ENCODE results near the gene CDH22. TPM values are rescaled to one million over a fixed set of nuclear protein-coding genes. Genes with fewer than 3 reads are reported as not detected.

Gene CDH22
- total and polyA plus RNA-seq, 2 donors (not counting 1 experiment from before 2014, with no cell fraction given): not detected

DNA sequence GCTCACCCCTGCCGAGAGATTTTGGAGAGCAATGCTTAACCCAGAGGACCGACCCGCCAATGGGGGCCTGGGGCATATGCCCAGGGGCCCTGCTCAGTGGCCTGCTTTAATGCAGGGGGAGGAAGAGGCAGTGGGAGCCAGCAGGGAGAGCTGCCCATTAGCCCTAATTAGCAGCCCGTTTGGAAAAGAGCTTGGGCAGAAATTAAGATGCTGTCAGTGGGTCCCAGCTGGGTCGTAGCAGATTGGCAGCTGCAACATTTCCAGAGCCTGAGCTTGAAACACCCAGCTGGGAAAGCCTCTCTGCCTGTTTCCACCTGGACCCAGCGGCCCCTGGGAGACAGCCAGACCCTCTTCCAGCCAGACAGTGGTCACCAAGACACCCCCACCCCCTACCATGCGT, 150.7 kb downstream of the CDH22 start:
- TF ChIP-seq, protein P1, sequence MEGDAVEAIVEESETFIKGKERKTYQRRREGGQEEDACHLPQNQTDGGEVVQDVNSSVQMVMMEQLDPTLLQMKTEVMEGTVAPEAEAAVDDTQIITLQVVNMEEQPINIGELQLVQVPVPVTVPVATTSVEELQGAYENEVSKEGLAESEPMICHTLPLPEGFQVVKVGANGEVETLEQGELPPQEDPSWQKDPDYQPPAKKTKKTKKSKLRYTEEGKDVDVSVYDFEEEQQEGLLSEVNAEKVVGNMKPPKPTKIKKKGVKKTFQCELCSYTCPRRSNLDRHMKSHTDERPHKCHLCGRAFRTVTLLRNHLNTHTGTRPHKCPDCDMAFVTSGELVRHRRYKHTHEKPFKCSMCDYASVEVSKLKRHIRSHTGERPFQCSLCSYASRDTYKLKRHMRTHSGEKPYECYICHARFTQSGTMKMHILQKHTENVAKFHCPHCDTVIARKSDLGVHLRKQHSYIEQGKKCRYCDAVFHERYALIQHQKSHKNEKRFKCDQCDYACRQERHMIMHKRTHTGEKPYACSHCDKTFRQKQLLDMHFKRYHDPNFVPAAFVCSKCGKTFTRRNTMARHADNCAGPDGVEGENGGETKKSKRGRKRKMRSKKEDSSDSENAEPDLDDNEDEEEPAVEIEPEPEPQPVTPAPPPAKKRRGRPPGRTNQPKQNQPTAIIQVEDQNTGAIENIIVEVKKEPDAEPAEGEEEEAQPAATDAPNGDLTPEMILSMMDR (IDR thresholded peaks at IDR 0.05): no peak
- Histone ChIP-seq H3K9me3 (ENCODE audit: control extremely low read depth in 1 of 3, control insufficient read depth in 2 of 3, insufficient read depth in 1 of 3, low read length in 2 of 3) (no peaks in the 10 kb centered on the region), H3K4me1 (ENCODE audit: control insufficient read depth in 2 of 2, insufficient read depth in 2 of 2, low read length in 2 of 2) (no peaks in the 10 kb centered on the region), H3K79me2 (ENCODE audit: control insufficient read depth, insufficient read depth, low read length) (no peaks in the 10 kb centered on the region), H3K9ac (ENCODE audit: low read length) (no peak overlapping the region), H3K4me3 (ENCODE audit: control extremely low read depth in 1 of 5, extremely low read depth in 1 of 5, insufficient read depth in 1 of 5, low read depth in 2 of 5, low read length in 4 of 5) (no peak overlapping the region), H3K36me3 (replicated peaks in 1 of 2; ENCODE audit: control extremely low read depth in 1 of 2, control insufficient read depth in 1 of 2, extremely low read depth in 1 of 2, insufficient read depth in 2 of 2, low read length in 1 of 2) (no peaks in the 10 kb centered on the region), H3K4me2 (replicated peaks; ENCODE audit: low read depth, low read length, poor library complexity, severe bottlenecking) (no peak overlapping the region), H3K27me3 (replicated peaks in 1 of 4; ENCODE audit: control extremely low read depth in 1 of 4, control insufficient read depth in 3 of 4, insufficient read depth in 4 of 4, low read length in 3 of 4) (peaks cover 0 to 13% (median 0%) of the 10 kb centered on the region in 4 experiments), H2AFZ (ENCODE audit: insufficient read depth, low read depth, low read length, poor library complexity, severe bottlenecking) (no peak overlapping the region), H4K20me1 (ENCODE audit: control insufficient read depth, insufficient read depth, low read length, poor library complexity, severe bottlenecking) (no peaks in the 10 kb centered on the region), H3K27ac (ENCODE audit: low read length in 2 of 2) (no peak overlapping the region)
- intact Hi-C loops (cut with micrococcal nuclease): no loop called here
- POLR2A ChIA-PET: interaction anchor here (0.6 kb wide), 1 partner anchor 228 kb away, joined by 3 read pairs; no protein-coding TSS in a partner anchor
- Mint-ChIP-seq H3K9me3 (ENCODE audit: insufficient read depth) (no peaks in the 10 kb centered on the region), H3K4me1 (no peaks in the 10 kb centered on the region), H3K4me3 (no peak overlapping the region), H3K27ac (no peak overlapping the region), H3K27me3 (peaks cover 49% of the 10 kb centered on the region)
- no peak for DNase-seq
- CTCF ChIA-PET: interaction anchor here (1.0 to 1.5 kb wide), 4 partner anchors 10 to 18 kb away, joined by 3 to 4 read pairs (median 3); no protein-coding TSS in a partner anchor
- ATAC-seq (ENCODE audit: low read depth): no peak
- WGBS (ENCODE audit: insufficient coverage): 74% methylated on average over 7 of the region's 7 CpGs

DNA sequence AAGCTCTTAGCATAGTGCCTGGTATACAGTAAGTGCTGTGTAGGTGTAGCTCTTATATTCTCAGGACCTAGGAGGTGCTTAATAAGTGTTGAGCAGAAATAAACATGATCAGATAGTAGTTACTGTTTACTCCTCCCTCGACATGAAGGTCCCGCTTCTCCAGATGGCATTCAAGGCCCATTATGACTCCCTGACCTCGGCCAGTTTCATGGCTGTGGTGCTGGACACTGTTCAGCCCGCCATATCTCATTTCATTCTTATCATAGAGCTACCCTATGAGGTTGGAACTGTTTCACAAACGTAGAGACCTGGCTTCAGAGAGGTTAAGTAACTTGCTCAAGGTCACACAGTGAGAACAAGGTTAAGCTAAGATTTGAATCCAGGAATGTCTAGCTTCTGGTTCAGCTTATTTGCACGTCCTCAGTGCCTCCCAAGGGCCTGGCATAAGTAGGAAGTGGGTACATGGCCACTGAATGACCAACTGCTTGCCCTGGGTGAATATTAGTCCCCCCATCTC, 151.2 kb downstream of the CDH22 start:
- WGBS (ENCODE audit: insufficient coverage): 79% methylated on average over 2 of the region's 6 CpGs
- Mint-ChIP-seq H3K4me3 (no peak overlapping the region), H3K27ac (no peak overlapping the region), H3K27me3 (peaks cover 44% of the 10 kb centered on the region), H3K4me1 (no peaks in the 10 kb centered on the region), H3K9me3 (ENCODE audit: insufficient read depth) (no peaks in the 10 kb centered on the region)
- H3K4me3 ChIP-seq (ENCODE audit: control extremely low read depth in 1 of 5, extremely low read depth in 1 of 5, insufficient read depth in 1 of 5, low read depth in 2 of 5, low read length in 4 of 5): no peak overlapping the region
- no peak overlapping the region for H2AFZ ChIP-seq (ENCODE audit: insufficient read depth, low read depth, low read length, poor library complexity, severe bottlenecking)
- ATAC-seq (ENCODE audit: low read depth) (no peak), DNase-seq (no peak)
- TF ChIP-seq EZH2 (IDR thresholded peaks at IDR 0.05; ENCODE audit: borderline replicate concordance, insufficient read depth, low read depth, low read length, poor library complexity, severe bottlenecking): no peak
- TF ChIP-seq, protein P1 (IDR thresholded peaks at IDR 0.05): no peak
- intact Hi-C loops (cut with micrococcal nuclease): no loop called here
- H3K79me2 ChIP-seq (ENCODE audit: control insufficient read depth, insufficient read depth, low read length): no peaks in the 10 kb centered on the region
- H3K9me3 ChIP-seq (ENCODE audit: control extremely low read depth in 1 of 3, control insufficient read depth in 2 of 3, insufficient read depth in 1 of 3, low read length in 2 of 3): no peaks in the 10 kb centered on the region
- H3K27ac ChIP-seq (ENCODE audit: low read length in 2 of 2): no peak overlapping the region
- H4K20me1 ChIP-seq (ENCODE audit: control insufficient read depth, insufficient read depth, low read length, poor library complexity, severe bottlenecking): no peaks in the 10 kb centered on the region
- no peaks in the 10 kb centered on the region for H3K4me1 ChIP-seq (ENCODE audit: control insufficient read depth in 2 of 2, insufficient read depth in 2 of 2, low read length in 2 of 2)
- no peak overlapping the region for H3K4me2 ChIP-seq (replicated peaks; ENCODE audit: low read depth, low read length, poor library complexity, severe bottlenecking)
- H3K27me3 ChIP-seq (replicated peaks in 1 of 4; ENCODE audit: control extremely low read depth in 1 of 4, control insufficient read depth in 3 of 4, insufficient read depth in 4 of 4, low read length in 3 of 4): peaks cover 0 to 10% (median 0%) of the 10 kb centered on the region in 4 experiments
- ChIA-PET CTCF (interaction anchor here (1.0 to 1.5 kb wide), 3 partner anchors 13 to 18 kb away, joined by 3 to 4 read pairs (median 3); no protein-coding TSS in a partner anchor), POLR2A (interaction anchor here (0.6 kb wide), 1 partner anchor 227 kb away, joined by 3 read pairs; no protein-coding TSS in a partner anchor)
- no peaks in the 10 kb centered on the region for H3K36me3 ChIP-seq (replicated peaks in 1 of 2; ENCODE audit: control extremely low read depth in 1 of 2, control insufficient read depth in 1 of 2, extremely low read depth in 1 of 2, insufficient read depth in 2 of 2, low read length in 1 of 2)
- H3K9ac ChIP-seq (ENCODE audit: low read length): no peak overlapping the region
